Effector CD4-positive, alpha-beta T cell (primary cell): ENCODE data around the gene GARS1.

Experiments
- DNase-seq: peaks from one replicate; pipeline ENCODE4 v3.0.0-alpha.2; 2020

Gene GARS1

DNA sequence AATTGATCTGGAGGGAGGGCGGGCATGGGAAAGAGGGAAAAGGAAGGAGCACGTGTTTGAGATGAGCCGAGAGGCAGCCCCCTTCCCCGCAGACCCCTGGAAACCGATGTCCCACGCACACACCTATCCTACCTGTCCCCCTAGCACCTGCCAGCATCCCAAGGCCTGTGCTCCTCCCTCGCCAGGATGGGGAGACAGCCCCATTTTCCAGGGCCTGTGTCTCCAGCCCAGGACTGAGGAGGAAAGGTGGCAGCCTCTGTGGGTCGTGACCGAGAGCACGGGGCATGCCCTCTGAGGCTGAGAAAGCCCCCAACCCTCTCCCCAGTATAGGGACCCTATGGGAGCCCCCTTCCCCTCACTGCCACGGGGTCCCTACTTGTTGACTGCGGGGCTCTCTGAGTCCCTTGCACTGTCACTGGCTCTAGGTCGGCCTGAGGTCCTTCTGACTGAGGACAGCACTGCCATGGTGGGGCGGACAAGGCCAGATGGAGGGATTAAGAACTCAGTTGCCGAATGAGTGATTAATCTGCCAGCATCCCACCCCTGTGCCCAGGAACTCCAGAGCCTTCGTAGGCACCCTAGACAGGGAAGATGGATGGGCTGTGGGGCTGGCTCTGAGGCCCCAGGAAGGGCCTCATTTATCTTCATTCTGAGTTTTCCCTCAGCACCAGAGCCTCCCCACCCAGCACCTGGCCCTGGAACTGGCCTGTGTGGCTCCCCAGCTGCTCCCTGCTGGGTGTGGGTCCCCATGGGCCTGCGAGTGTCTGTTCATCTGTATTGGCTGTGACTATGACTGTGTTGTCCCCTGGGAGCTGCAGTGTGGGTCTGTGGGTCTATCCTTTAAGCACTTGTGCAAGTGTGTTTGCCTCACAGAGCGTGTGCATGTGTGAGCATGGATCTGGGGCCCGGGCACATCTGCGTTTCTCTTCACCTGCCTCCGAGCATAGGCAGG is 61.6 kb downstream of the GARS1 start:
- no peak for DNase-seq

DNA sequence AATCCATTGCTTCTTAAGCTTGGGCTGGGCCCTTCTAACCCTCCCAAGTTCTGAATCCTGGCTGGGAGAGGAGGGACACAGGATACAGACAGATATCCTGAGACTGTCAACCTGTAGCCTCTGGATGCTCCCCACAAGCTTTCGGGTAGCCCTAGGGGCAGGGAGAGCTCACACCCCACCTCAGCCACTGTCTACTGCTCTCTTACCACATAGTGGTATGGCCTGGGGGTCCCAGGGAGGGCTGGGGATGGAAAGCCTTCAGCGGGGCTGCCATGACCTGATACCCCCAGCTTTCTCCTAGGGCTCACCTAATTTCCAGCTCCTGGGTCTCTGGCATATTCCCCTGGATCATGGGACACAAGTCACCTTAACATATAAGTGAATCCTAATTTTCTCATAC is 62.5 kb downstream of the GARS1 start:
- DNase-seq, result no peak

DNA sequence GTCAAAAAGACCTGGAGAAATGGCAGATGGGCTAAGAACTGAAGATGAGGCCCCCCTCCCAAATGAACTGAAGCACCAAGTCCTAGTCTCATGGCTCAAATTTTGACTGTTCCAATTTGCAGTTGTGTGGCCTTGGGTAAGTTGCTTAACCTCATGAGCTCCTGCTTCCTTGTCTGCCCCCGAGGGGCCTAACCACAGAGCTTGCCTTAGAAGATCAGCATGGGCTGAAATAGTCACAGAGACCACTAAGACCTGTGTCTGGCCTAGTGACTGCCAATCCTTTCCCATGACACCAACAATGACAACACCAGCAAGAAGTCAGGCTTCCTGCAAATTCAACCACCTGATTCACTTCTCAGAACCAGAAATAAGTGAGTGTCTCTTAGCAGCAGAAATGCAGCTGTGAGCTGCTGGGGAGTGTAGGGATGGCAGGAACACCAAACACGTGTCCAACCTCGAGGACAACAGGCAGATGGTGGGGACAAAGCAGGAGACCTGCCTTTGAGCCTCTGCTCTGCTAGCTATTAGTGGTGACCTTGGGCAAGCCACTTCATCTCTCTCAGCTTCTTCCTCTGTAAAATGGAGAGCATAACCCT is 63.9 kb downstream of the GARS1 start:
- DNase-seq, result no peak

DNA sequence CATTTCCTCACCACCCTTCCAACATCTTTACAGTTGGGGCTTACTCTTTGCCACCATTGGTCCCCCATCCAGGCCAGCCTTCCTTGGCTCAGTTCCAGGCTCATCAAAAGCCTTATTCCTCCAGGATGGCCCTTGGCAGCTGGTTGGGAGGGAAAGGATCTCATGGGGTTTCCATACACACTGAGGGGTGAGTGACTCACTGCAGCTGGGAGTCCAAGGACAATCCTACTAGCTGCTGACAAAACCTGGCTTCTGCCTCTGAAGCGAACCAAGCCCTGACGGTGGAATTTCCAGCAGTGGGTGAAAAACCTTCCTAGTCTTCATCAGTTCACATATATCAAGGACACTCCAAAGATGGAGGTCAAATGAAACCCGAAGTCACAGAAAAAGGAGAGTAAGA is 64.6 kb downstream of the GARS1 start:
- no peak for DNase-seq

DNA sequence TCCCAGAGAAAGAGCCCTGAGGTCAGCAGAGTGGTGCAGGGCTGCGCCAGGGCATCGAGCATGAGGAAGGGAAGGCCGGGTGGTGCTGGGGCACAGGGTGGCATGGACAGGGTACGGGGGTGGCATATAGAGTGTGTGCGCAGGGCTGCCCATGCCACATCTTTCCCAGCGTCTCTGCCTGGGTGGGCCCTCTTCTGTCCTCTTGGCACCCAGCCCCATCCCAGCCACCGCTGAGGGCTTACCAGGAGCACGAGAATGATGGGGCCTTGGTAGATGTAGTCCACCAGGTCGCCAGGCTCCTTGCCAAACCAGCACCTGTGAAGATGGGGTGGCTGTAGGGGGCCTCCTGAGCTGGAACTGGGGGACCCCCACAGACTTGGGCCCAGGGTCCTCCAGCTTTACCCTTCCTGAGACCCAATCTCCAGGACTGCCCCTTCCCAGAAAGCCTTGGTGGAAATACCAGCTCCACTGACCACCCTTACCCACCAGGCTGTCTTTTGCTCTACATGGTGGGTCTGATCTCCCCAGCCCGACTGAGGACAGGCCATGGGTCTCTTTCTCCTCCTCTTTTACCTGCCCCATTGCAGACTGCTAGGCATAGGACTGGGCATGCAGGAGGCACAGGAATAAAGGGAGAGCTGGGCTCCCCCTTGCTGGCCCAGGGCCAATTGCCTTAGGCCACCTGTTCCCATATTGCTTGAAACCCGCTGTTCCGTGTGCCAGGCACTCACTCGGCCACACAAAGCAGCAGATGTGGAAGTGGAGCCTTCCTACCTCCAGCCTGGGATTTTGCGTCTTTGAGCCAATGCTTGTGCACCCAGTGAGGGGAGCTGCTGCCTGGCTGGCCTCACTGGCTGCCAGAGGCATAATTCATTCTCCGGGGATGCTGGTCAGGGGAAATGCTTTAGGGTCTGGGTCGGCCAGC is 65.9 kb downstream of the GARS1 start:
- no peak for DNase-seq

DNA sequence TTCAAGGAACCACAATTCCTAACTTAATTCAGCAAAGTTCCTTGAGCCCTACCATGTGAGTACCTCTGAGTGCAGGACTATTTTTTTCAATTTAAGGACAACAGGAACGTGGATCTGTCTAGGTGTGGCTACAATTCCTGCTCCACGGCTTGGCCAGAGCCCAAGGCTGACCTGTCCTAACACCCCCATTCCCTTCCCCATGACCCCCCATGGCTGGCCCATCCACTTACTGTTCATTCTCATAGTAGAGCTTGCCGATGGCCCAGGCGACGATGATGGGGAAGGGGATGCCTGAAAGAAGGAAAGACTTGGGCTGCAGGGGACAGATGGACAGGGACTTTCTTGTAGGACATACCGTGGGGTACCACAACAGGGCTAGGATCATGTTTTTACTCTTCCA is 67.2 kb downstream of the GARS1 start:
- DNase-seq, result no peak

DNA sequence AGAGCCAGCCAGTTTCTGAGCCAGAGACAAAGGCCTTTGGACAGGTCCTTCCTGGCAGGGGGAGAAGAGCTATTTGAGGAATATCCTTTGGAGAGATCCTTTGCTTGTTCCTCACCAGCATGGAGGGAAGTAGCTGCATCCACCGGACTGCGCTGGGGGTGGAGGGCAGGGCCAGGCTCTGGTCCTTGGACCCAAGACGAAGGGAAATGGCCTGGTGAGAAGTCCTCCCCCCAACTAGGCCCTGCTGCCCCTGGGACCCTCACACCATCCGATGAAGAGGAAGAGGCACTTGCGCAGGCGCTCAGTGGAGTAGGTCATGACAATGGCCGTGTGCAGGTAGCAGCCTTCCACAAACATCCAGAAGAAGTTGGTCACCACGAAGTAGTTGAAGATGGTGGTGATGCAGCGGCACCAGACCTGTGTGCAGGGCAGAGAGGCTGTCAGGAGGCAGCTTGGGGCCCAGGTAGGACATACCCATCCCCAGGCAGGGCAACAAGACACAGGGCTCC is 67.8 kb downstream of the GARS1 start:
- no peak for DNase-seq

DNA sequence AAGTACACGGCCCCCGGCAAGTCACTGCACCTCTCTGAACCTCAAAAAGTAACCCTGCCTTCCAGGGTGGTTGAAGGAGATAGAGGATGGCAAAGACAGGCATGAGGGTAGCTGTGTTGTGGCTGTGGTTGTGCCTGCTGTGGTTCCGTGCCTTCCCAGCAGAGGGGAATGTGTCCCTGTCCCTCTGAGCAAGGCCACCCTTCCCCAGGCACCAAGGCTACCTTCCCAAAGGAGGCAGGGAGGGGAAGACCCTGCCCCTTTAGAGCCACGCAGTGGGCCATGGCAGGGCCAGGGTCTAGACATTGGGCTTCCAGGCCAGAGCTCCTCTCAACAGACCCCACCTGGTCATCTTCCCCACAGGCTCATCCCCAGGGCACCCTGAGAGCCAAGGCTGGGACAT is 68.7 kb downstream of the GARS1 start:
- DNase-seq, result no peak

DNA sequence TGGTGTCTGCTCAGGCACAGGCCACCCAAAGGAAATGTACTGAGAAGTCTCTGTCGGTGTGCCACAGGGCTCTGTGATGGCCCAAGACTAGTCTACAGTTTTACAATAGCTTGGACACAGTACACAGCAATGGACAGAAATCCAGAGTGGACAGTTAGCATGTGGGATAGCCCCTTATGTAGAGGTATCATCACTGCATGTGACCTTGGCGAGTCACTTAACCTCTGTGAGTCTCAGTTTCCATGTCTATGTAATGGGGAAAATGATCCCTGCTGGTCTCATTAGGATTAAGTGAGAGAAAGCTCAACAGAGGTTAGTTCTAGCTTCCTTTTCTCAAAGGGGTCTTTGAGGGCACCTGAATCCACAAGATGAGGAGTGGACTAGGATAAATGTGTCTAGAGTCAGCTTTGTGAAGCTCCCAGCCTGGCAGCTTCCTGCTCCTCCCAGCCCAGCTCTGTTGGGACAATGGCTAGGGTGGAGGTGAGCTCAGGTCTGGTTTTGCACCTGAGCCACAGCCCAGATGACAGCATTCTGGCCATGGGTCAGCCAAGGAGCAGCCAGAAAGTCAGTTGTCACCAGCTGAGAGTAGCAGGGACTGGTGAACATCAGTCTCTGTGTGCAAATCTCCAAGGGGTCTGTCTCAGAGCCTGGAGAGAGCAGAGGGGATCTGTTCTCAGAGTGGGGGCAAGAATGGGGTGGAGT is 69.7 kb downstream of the GARS1 start:
- DNase-seq, result no peak

DNA sequence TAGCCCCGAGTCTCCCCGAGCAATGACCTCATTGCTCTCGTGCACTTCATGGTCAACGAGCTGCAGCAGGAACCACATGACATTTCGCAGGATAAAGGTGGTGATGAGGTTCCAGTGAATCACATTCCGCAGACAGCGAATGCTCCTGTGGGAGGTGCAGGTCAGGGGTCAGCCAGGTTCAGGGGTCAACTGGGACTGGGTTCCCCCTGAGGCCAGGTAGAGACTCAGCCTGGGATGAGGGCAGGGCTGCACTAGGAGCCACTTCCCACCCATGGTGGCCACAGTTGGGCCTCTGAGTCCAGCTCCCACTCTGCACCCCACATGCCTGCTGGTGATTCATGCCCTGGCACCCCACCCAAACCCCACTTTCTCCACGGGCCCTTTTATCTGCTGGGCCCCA is 70.4 kb downstream of the GARS1 start:
- DNase-seq, result no peak

DNA sequence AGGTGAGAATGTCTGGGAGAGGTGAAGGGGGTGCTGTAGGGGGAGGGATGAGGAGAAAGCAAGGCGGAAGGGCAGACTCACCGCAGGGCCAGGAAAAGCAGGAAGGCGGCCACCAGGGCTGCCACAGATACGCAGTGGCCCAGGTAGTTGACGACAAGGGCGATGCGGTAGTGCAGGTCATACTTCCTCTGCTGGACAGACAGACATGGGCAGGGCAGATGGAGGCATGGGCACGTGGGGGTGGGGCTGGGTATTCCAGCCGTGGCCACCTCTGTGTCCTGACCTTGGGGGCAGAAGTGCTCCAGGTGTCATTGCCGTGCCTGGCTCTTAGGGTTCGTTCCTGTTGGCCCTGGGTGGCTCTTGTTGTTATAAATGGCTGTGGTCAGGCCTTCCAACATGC is 70.8 kb downstream of the GARS1 start:
- no peak for DNase-seq

DNA sequence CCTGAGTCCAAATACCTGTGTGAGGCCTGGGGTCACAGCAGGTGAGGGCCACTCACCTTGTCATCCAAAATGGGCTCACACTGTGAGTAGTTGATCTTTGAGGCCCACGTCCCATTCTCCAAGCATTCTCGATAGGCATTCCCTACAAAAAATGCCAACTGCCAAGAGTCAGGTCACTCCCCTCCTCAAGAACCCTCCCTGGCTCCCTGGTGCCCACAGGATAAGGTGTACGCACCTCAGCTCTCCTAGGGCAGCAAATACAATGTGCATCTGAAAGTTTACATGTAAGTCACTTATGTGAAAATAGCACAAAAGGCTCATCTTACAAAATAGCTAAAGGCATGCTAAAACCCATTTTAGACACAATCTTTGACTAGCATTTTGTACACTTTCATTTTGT is 72.5 kb downstream of the GARS1 start:
- no peak for DNase-seq

DNA sequence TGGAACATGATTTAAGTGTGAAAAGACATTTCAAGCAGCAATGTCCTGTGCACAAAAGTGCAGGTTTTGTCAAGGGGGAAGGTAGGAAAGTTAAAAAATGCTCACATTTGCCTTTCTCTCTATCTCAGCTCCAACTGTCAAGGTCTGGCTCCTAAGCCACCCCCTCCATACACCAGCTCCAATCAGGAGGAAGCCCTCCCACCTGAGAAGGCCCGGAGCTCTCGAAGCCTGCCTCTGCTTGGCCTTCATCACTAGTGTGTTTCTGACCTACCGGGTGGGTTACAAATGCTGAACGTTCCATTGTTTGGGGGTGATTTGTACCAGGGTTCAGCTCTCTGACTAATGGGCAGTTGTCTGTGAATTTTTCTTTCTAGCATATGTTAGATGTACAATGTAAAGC is 73.4 kb downstream of the GARS1 start:
- DNase-seq, result no peak

DNA sequence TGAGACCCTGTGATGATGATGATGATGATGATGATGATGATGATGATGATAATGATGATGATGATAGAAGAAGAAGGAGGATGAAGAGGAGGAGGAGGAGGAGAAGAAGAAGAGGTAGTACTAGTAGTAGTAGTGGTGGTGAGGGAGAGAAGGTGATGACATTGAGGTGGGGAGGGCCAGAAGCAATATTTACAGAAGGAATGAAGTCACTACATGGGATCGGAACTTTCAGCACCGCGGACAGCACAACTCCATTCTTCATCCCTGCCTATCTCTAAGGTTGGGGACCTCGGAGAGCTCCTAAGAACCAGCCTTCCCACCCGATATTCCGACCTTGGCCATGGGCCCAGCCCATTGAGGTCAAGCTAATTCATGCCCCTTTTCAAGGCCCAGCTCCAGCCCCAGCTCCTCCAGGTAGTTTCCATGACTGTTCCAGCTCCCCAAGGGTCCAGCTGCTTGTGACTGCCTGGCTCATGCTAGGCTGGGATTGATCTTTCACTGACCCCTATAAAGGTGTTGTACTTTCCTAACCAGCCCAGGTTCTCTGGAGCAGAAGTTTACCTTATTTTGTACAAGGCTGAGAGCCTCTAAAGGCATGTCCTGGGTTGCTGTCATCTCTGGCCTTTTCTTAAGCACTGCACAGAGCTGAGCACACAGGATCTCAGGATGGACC is 77.3 kb downstream of the GARS1 start:
- no peak for DNase-seq

DNA sequence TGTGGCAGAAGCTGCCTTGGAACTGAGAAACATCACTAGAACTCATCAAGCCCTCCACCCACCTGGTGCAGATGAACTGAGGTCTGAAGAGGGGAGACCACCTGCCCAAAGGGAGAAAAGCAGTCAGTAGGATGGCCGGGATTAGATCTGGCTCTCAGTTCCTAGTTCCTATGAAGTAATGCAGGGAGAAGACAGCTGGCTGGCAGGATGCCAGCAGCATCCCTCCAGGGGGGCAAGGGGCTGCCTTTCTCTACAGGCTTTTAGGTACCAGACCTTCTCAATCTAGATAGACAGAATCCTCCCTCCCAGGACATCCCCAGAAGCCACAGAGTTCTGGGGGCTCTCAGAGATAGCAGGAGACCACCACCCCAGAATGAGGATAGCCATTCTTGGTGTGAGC is 79.7 kb downstream of the GARS1 start:
- no peak for DNase-seq

DNA sequence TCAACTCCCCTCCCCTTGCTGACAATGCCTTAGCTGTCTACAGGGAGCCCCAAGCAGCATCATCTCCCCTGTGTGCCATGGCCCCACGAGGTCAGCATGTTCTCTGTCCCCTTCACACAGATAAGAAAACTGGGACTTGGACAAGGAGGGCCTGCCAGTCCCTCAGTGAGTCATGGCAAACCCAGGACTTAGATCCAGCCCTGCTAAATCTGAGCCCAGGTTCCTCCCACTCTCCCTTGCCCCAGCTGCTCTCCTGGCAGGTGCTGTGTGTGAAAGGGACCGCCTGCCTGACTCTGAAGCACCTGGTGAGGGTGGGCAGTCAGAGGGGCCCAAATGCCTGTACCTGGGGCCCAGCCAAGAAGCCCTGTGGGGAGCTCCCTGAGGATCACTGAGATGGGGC is 80.2 kb downstream of the GARS1 start:
- no peak for DNase-seq

DNA sequence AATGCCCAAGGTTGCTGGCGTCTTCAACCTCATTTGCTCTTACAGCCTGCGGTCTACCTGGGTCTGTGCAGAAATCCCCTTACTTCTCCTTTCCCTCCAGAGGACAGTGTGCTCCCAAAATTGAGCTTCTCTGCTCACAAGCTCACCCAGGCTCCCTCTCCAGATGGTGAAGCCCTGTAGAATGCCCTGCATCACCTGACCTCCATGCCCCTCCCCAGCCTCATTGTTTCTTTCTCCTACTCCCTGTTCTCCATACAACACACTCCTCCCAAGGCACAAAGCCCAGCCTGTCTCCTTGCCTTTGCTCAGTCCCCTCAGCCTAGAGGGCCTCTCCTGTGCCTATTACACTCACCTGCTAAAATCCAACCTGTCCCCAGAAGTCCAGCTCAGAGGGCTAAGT is 84.1 kb downstream of the GARS1 start:
- DNase-seq, result no peak

DNA sequence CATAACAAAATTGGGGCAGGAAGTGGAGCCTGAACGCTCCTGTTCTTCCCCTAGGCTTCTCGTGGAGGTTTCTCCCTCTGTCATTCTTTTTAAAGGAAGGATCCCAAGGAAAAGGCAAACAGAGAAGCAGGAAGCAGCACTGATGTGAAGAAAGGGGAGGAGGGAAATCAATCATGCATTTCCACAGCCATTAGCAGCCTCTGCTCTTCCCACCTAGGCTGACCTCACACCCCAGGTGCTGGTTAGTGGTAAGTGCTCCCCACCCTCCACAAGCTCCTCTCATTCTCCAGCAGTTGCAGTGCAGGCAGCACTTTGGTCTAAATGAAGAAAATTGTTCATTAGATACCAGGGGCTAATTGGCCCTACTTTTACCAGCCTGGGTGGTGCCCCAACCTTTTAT is 85.0 kb downstream of the GARS1 start:
- no peak for DNase-seq

DNA sequence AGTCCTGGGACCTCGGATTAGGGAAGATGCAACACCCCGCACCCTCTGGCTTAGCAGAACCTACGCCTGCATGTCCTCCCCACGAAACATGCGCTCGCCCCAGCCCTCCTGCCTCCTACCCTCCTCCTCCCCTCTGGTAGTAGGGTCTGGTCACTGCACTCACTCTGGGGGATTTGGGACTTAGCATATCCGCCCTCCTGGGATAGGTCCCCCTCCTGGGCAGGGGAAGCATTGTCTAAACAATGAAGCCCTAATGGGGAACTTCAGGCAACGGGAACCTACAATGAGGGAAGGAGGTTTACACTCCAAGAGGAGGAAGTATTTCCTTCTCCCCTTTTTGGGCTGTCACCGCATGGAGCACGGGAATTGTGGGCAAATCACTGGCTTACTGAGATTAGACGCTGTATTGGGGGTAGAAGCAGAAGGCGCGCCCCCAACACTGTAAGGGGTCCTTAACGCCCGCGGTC is 86.7 kb downstream of the GARS1 start:
- DNase-seq, result no peak

DNA sequence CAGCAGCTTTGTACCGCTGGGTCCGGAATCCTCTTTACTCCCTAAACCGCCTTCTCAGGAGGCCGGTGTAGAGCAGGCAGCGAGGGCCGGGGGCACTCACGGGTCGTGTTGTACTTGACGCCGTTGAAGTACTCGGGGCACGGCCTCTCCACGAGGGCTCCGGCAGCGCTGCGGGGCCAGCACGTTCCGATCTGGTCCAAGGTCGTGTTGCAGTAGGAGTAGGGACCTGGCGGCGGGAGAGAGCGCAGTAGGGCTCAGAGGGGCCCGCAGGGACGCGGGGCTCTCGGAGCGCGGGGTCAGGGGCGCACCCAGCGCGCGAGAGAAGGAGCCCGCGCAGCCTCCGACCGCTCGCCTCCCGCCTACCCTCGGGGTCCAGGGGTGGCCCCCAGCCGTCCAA is 87.1 kb downstream of the GARS1 start:
- no peak for DNase-seq

DNA sequence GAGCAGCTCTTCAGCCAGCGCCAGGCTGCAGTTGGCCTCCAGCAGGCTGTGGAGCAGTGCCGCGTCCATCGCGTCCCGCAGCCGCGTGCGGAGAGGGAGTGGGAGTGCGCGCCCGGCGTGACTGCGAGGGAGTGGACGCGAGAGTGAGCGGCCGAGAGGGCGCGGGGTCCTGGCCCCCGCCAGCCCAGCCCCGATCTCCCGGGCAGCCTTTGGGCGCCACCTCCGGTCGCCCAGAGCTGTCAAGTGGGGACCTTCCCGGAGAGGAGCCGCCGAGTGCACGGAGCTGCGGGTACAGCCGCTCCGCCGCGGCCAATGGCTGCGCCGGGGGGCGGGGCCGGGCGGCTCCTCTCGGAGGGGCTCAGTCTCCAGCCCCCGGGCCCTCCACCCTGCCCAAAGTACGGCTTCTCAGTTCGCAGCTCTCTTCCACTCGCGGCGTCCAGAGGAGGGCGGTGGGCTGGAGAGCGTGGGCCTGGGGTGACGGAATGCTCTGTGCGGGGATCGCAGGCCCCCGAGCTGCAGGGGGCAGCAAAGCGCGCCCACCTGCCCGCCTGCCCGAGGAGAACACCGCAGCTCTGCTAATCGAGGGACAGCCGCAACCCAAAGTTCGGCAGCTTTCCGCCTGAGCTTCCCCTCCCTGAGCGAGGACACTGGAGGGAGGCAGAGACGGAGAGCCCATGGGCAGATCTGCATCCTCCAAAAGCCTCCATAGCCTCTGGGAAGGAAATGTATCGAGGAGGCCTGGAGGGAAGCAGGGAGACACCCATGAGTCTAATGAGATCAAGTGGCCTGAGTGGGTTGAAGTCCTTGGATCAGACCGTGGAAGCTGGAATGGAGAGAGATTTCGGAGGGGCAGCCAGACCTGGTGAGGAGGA is 87.8 kb downstream of the GARS1 start, which contains the start of gene CRHR2:
CRHR2 (minus strand) TSS at position 245 of the 872 bp plus-strand sequence; CDS start at position 69, 176 bp downstream.
- DNase-seq, result no peak
